SW480 (cell line): Measurements from ENCODE around the gene PPM1H.
"Not testable (repeated sequence)": the region's sequence is repeated elsewhere in the genome, so short reads cannot be mapped to it uniquely, and the experiment has no call there.

Source experiments
- DNase-seq: peaks from one replicate; pipeline ENCODE4 v3.0.0-alpha.2; 2016; ENCODE audit warnings: low spot score

Gene PPM1H

GRCh38 chr12:62908674-62909073 lies 26.3 kb downstream of the PPM1H start:
- no peak for DNase-seq

GRCh38 chr12:62907561-62907960 lies 27.4 kb downstream of the PPM1H start:
- no peak for DNase-seq

GRCh38 chr12:62907078-62907477 lies 27.9 kb downstream of the PPM1H start:
- no peak for DNase-seq

GRCh38 chr12:62903151-62903550 lies 31.8 kb downstream of the PPM1H start:
- DNase-seq = no peak

- DNase-seq = no peak
Observed at GRCh38 chr12:62900686-62901272, 34.2 kb downstream of the PPM1H start.

GRCh38 chr12:62899568-62900390 lies 35.2 kb downstream of the PPM1H start:
- no peak for DNase-seq

- peak; percentile 1 for DNase-seq
Observed at GRCh38 chr12:62898526-62898925, 36.4 kb downstream of the PPM1H start.

GRCh38 chr12:62895351-62895877 lies 39.5 kb downstream of the PPM1H start:
- DNase-seq = no peak

- DNase-seq = no peak
Observed at GRCh38 chr12:62893276-62893675, 41.7 kb downstream of the PPM1H start.

GRCh38 chr12:62891805-62892549 lies 43.0 kb downstream of the PPM1H start:
- peak; percentile 37 for DNase-seq

GRCh38 chr12:62888454-62889110 lies 46.4 kb downstream of the PPM1H start:
- no peak for DNase-seq

- DNase-seq = no peak
Observed at GRCh38 chr12:62886796-62887195, 48.2 kb downstream of the PPM1H start.

GRCh38 chr12:62885242-62885641 lies 49.7 kb downstream of the PPM1H start:
- DNase-seq = no peak

- not testable (repeated sequence) for DNase-seq
Observed at GRCh38 chr12:62884832-62885231, 50.1 kb downstream of the PPM1H start.

- DNase-seq = no peak
Observed at GRCh38 chr12:62882696-62883095, 52.3 kb downstream of the PPM1H start.

GRCh38 chr12:62882140-62882539 lies 52.8 kb downstream of the PPM1H start:
- no peak for DNase-seq

GRCh38 chr12:62879691-62880090 lies 55.3 kb downstream of the PPM1H start:
- DNase-seq = no peak

GRCh38 chr12:62879228-62879627 lies 55.7 kb downstream of the PPM1H start:
- not testable (repeated sequence) for DNase-seq

- no peak for DNase-seq
Observed at GRCh38 chr12:62878211-62878610, 56.7 kb downstream of the PPM1H start.

- DNase-seq = no peak
Observed at GRCh38 chr12:62876938-62877548, 57.9 kb downstream of the PPM1H start.

- DNase-seq = no peak
Observed at GRCh38 chr12:62873826-62874448, 61.0 kb downstream of the PPM1H start.
